Small intestine (tissue), 16 donors: Measurements from ENCODE around the gene AACS. TPM values are rescaled to one million over a fixed set of nuclear protein-coding genes. Genes with fewer than 3 reads are reported as not detected.

Experiments
- DNase-seq, 2 donors: peaks; one replicate each; pipeline versions ENCODE4 v3.0.0 to v3.0.0-alpha.2; 2013
- FAIRE-seq: peaks from 2 replicates; lab custom pipeline; 2012; peaks lifted over from hg19 to GRCh38; lab: Jason Lieb, UNC
- H3K27ac ChIP-seq, 3 donors: one replicate each; pipeline ENCODE4 v1.5.1; 2013; ENCODE audit warnings: low read length in 2 of 3, mild to moderate bottlenecking in 2 of 3, control low read depth in 1 of 3, inconsistent platforms in 1 of 3, low read depth in 1 of 3, moderate library complexity in 1 of 3
- H3K27me3 ChIP-seq, 3 donors: one replicate each; pipeline ENCODE4 v1.6.1; 2013; ENCODE audit warnings: low read length in 3 of 3, inconsistent platforms in 1 of 3; ENCODE audit not compliant: control insufficient read depth in 3 of 3, insufficient read depth in 3 of 3
- H3K36me3 ChIP-seq, 3 donors: one replicate each; pipeline ENCODE4 v1.6.1; 2013; ENCODE audit warnings: low read length in 3 of 3, inconsistent platforms in 1 of 3, low read depth in 1 of 3, mild to moderate bottlenecking in 1 of 3, moderate library complexity in 1 of 3; ENCODE audit not compliant: control insufficient read depth in 3 of 3, insufficient read depth in 2 of 3
- H3K4me1 ChIP-seq, 3 donors: one replicate each; pipeline ENCODE4 v1.6.1; 2013; ENCODE audit warnings: low read length in 2 of 3, inconsistent platforms in 1 of 3, low read depth in 1 of 3, mild to moderate bottlenecking in 1 of 3, moderate library complexity in 1 of 3; ENCODE audit not compliant: control insufficient read depth in 3 of 3, insufficient read depth in 2 of 3
- H3K4me3 ChIP-seq, 3 donors: one replicate each; pipeline ENCODE4 v1.5.1; 2013; ENCODE audit warnings: low read length in 3 of 3, control low read depth in 1 of 3, inconsistent platforms in 1 of 3, low read depth in 1 of 3, mild to moderate bottlenecking in 1 of 3, moderate library complexity in 1 of 3
- H3K9me3 ChIP-seq, 2 donors: one replicate each; pipeline ENCODE4 v1.6.1; 2013; ENCODE audit warnings: low read depth in 1 of 2, low read length in 1 of 2; ENCODE audit not compliant: control insufficient read depth in 2 of 2, insufficient read depth in 1 of 2
- WGBS, 3 donors: extraction: QIAGEN DNeasy Blood & Tissue Kit; methylation state at CpG; one replicate each; pipeline ENCODE4 v1.1.7; 2013; 5-methylcytosine and 5-hydroxymethylcytosine counted together
- long read RNA-seq, 10 donors: transcript quantifications; one replicate each; lab custom pipeline, GENCODE V29; 2026
- polyA plus RNA-seq, 4 donors: library from polyadenylated mRNA; stranded (reverse) in 3 of 4; unstranded in 1 of 4; fragments of 200-250 nt in 3 of 4; fragments of 120-200 nt in 1 of 4; gene quantifications; one replicate each; pipeline versions ENCODE4 v1.2.1 to v1.2.3, GENCODE V29; 2013
- donor health status: healthy with polysubstance abuse.
- donor health status: control.
- donor health status: control.
- donor health status: Bipolar disorder and iron deficiency.
- donor health status: healthy.

AACS gene, protein sequence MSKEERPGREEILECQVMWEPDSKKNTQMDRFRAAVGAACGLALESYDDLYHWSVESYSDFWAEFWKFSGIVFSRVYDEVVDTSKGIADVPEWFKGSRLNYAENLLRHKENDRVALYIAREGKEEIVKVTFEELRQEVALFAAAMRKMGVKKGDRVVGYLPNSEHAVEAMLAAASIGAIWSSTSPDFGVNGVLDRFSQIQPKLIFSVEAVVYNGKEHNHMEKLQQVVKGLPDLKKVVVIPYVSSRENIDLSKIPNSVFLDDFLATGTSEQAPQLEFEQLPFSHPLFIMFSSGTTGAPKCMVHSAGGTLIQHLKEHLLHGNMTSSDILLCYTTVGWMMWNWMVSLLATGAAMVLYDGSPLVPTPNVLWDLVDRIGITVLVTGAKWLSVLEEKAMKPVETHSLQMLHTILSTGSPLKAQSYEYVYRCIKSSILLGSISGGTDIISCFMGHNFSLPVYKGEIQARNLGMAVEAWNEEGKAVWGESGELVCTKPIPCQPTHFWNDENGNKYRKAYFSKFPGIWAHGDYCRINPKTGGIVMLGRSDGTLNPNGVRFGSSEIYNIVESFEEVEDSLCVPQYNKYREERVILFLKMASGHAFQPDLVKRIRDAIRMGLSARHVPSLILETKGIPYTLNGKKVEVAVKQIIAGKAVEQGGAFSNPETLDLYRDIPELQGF
- polyA plus RNA-seq: 10 to 100 TPM; 15.8 to 35.9 (median 22.4) TPM
- long read RNA-seq, donor 1, partial matches to known transcripts: 7 of 7 reads
- long read RNA-seq, donor 1, other reads (novel, unspliced or antisense): 0 of 7 reads
- long read RNA-seq, donor 2, partial matches to known transcripts: 0 of 1 reads
- long read RNA-seq, donor 2, other reads (novel, unspliced or antisense): 0 of 1 reads
- long read RNA-seq, donor 3: 0 reads
- long read RNA-seq, donor 4: 0 reads
- long read RNA-seq, donor 5: 0 reads
- long read RNA-seq, donor 6, partial matches to known transcripts: 0 of 1 reads
- long read RNA-seq, donor 6, other reads (novel, unspliced or antisense): 0 of 1 reads
- long read RNA-seq, donor 7: 0 reads
- long read RNA-seq, donor 8: 0 reads
- long read RNA-seq, donor 9, partial matches to known transcripts: 0 of 2 reads
- long read RNA-seq, donor 9, other reads (novel, unspliced or antisense): 0 of 2 reads
- long read RNA-seq, donor 10, partial matches to known transcripts: 0 of 2 reads
- long read RNA-seq, donor 10, other reads (novel, unspliced or antisense): 0 of 2 reads

DNA sequence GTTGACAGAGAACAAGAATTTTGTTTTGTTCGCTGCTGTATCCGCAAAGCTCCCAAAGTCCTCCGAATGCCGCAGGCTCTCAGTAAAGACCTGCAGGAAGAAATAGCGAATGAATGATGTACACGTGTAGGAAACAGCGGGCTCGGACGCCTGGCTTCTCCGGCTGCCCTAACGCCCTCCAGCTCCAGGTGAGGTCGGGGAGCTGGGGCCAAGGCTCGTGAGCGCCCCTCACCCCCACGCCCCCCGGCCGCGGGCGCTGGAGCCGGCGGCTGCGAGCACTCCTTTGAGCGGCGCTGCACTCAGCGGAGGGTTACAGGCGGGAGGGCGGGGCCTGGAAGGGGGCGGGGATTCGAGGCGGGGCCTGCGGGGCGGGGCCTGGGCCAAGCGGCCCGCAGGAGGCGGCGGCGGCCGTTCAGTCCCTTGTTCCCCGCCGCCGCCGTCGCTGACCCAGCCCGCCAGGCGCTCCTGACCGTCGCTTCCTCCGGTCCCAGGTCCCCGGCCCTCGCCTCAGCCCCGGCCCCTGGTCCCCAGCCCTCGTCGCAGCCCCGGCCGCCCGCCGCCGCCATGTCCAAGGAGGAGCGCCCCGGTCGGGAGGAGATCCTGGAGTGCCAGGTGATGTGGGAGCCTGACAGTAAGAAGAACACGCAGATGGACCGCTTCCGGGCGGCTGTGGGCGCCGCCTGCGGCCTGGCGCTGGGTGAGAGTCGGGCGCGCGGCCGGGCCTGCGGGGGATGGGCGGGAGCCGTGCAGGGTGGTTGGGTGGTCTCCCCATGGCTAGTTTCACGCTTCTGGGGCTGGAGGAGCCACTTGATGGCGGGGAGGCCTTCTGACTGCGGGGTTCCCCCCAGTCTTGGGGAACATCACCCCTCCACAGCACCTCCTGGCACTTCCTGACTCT lies at the start of gene AACS:
Gene AACS, plus strand, starts transcription at position 415 of the 898 bp plus-strand sequence. Its CDS starts 150 bp downstream, at position 565.
- 0 to 1% (median 1%) methylated on average over 51 to 80 of the region's 80 CpGs for WGBS, 3 donors
- no peak for FAIRE-seq
- H3K36me3 ChIP-seq: peaks cover 0 to 9% (median 0%) of the 10 kb centered on the region in 3 donors

GRCh38 chr12:125015680-125016310 lies 49.4 kb upstream of the AACS start:
- FAIRE-seq: no peak
- Histone ChIP-seq H3K27ac (no peak overlapping the region), H3K4me3 (no peak overlapping the region), H3K4me1 (no peaks in the 10 kb centered on the region), H3K27me3 (no peaks in the 10 kb centered on the region), H3K9me3 (no peaks in the 10 kb centered on the region), H3K36me3 (peaks cover 2 to 56% (median 13%) of the 10 kb centered on the region in 3 donors)
- WGBS, 3 donors: 92 to 95% (median 95%) methylated on average over 24 of the region's 24 CpGs
- DNase-seq: no peak

More for the DNA sequence above, at the start of gene AACS:
- peaks cover 0 to 6% (median 0%) of the 10 kb centered on the region in 3 donors for H3K4me1 ChIP-seq
- peak within 1 kb of the TSS; percentile 61 to 92 (median 66) for H3K4me3 ChIP-seq
- DNase-seq: peak; percentile 76 to 91
- peak within 1 kb of the TSS in 2 of 3 donors; percentile 28 to 61 for H3K27ac ChIP-seq
- H3K9me3 ChIP-seq: no peaks in the 10 kb centered on the region
- no peaks in the 10 kb centered on the region for H3K27me3 ChIP-seq

- no peak for FAIRE-seq
- Histone ChIP-seq H3K4me3 (no peak overlapping the region), H3K27me3 (no peaks in the 10 kb centered on the region), H3K9me3 (no peaks in the 10 kb centered on the region), H3K4me1 (no peaks in the 10 kb centered on the region), H3K36me3 (peaks cover 0 to 52% (median 15%) of the 10 kb centered on the region in 3 donors), H3K27ac (no peak overlapping the region)
- WGBS, 3 donors: 93 to 100% (median 94%) methylated on average over 9 of the region's 9 CpGs
- no peak for DNase-seq
Measured at GRCh38 chr12:125017801-125018200, 47.4 kb upstream of the AACS start.

DNA sequence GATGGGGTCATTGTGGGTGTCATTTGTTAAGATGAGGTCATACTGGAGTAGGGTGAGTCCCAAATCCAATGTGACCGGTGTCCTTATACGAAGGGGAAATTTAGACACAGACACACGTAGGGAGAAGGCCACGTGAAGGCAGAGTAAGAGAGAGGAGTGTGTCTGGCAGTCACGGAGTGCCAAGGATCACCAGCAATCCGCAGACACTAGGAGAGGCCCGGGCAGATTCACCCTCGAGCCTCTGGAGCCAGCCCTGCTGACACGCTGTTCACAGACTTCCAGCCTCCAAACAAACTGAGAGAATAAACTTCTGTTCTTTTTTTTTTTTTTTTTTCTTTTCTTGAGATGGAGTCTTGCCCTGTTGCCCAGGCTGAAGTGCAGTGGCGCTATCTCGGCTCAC lies 46.9 kb upstream of the AACS start:
- Histone ChIP-seq H3K27me3 (no peaks in the 10 kb centered on the region), H3K36me3 (peaks cover 0 to 50% (median 15%) of the 10 kb centered on the region in 3 donors), H3K9me3 (peaks cover 0 to 5% of the 10 kb centered on the region in 2 donors), H3K4me1 (no peaks in the 10 kb centered on the region), H3K27ac (no peak overlapping the region), H3K4me3 (no peak overlapping the region)
- 95 to 97% (median 96%) methylated on average over 11 of the region's 11 CpGs for whole genome bisulfite sequencing, 3 donors
- FAIRE-seq: no peak
- no peak for DNase-seq

DNA sequence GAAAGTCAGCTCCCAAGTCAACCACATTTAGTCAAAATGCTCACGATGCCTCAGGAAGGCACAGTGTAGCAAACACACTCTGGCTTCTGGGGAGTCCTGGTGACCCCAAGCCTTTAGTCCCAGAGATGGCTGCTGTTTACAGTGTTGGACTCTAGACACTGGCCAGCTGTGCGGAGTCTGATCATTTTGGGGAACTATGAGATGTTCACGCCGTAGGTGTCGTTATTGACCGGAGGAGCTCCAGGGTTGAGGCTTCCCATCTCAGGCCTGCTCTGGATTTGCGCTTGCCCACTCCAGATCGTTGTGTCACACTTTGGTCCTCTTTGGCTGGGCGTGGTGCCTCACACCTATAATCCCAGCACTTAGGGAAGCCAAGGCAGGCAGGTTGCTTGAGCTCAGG lies 44.1 kb upstream of the AACS start:
- Histone ChIP-seq H3K4me1 (no peaks in the 10 kb centered on the region), H3K9me3 (peaks cover 0 to 6% of the 10 kb centered on the region in 2 donors), H3K27ac (no peak overlapping the region), H3K36me3 (peaks cover 0 to 31% (median 7%) of the 10 kb centered on the region in 3 donors), H3K4me3 (no peak overlapping the region), H3K27me3 (no peaks in the 10 kb centered on the region)
- DNase-seq (no peak), FAIRE-seq (no peak)
- WGBS, 3 donors: 92 to 97% (median 95%) methylated on average over 9 of the region's 9 CpGs

DNA sequence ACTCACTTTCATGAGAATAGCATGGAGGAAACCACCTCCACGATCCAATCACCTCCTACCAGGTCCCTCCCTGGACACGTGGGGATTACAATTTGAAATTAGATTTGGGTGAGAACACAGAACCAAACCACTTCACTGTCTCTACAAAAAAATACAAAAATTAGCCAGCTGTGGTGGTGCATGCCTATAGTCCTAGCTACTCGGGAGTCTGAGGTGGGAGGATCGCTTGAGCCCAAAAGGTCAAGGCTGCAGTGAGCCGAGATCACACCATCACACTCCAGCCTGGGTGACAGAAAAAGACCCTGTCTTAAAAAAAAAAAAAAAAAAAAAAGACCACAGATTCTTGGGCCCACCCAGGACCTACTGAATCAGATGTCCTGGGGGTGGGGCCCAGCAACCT lies 43.5 kb upstream of the AACS start:
- DNase-seq (no peak), FAIRE-seq (no peak)
- Histone ChIP-seq H3K4me3 (no peak overlapping the region), H3K27ac (no peak overlapping the region), H3K9me3 (peaks cover 0 to 6% of the 10 kb centered on the region in 2 donors), H3K36me3 (peaks cover 0 to 33% (median 7%) of the 10 kb centered on the region in 3 donors), H3K27me3 (no peaks in the 10 kb centered on the region), H3K4me1 (no peaks in the 10 kb centered on the region)
- WGBS, 3 donors: 76 to 91% (median 83%) methylated on average over 5 of the region's 5 CpGs

- DNase-seq: no peak
- no peak overlapping the region for H3K4me3 ChIP-seq
- peaks cover 0 to 28% (median 5%) of the 10 kb centered on the region in 3 donors for H3K36me3 ChIP-seq
- no peaks in the 10 kb centered on the region for H3K4me1 ChIP-seq
- FAIRE-seq: no peak
- H3K27me3 ChIP-seq: no peaks in the 10 kb centered on the region
- H3K9me3 ChIP-seq: peaks cover 0 to 6% of the 10 kb centered on the region in 2 donors
- WGBS, 3 donors: 97 to 100% (median 98%) methylated on average over 2 of the region's 2 CpGs
- no peak overlapping the region for H3K27ac ChIP-seq
Measured at GRCh38 chr12:125023065-125023464, 42.2 kb upstream of the AACS start.
